IPS-11a (cell line): ENCODE results near the gene TKT.

ENCODE experiments used
- H3K4me3 ChIP-seq: one replicate; pipeline ENCODE4 v1.5.1; 2013; ENCODE audit warnings: low read depth, low read length, control low read depth

TKT gene

GRCh38 chr3:53183514-53183913 is 72.3 kb downstream of the TKT start:
- no peak overlapping the region for H3K4me3 ChIP-seq

- H3K4me3 ChIP-seq = no peak overlapping the region
These were observed 73.0 kb downstream of the TKT start for GRCh38 chr3:53182764-53183355.

GRCh38 chr3:53181528-53181927 is 74.3 kb downstream of the TKT start:
- H3K4me3 ChIP-seq = no peak overlapping the region

GRCh38 chr3:53181024-53181371 is 74.8 kb downstream of the TKT start:
- H3K4me3 ChIP-seq = no peak overlapping the region

- no peak overlapping the region for H3K4me3 ChIP-seq
These were observed 75.4 kb downstream of the TKT start for GRCh38 chr3:53180305-53181023.

- no peak overlapping the region for H3K4me3 ChIP-seq
These were observed 76.2 kb downstream of the TKT start for GRCh38 chr3:53179580-53179979.

- H3K4me3 ChIP-seq = no peak overlapping the region
These were observed 77.6 kb downstream of the TKT start for GRCh38 chr3:53178246-53178645.

- no peak overlapping the region for H3K4me3 ChIP-seq
These were observed 79.9 kb downstream of the TKT start for GRCh38 chr3:53175613-53176540.
